H1 (cell line): ENCODE measurements around the gene UTP15. TPM values are rescaled to one million over a fixed set of nuclear protein-coding genes. Genes with fewer than 3 reads are reported as not detected.

ENCODE experiments used
- CTCF ChIA-PET: fragments of 300-600 bp; sonication (Branson Sonifier 250); formaldehyde crosslinking; loops from one replicate; lab custom pipeline; 2021; ENCODE audit not compliant: partially characterized antibody; lab: Charles Lee
- POLR2A ChIA-PET: fragments of 300-600 bp; sonication (Branson Sonifier 250); formaldehyde crosslinking; loops from one replicate; lab custom pipeline; 2021; ENCODE audit warnings: inconsistent platforms; ENCODE audit not compliant: partially characterized antibody; lab: Charles Lee
- DNase-seq, 2 experiments: peaks; one replicate each; pipeline versions ENCODE4 v3.0.0 to v3.0.0-alpha.2; 2010 to 2022; ENCODE audit warnings: low spot score in 2 of 2, low read depth in 1 of 2, mixed read lengths in 1 of 2
- FAIRE-seq: peaks from 2 replicates; lab custom pipeline; 2011; peaks lifted over from hg19 to GRCh38; lab: Jason Lieb, UNC
- H2AFZ ChIP-seq: 2 replicates; pipeline ENCODE4 v1.8.1; 2012; ENCODE audit warnings: low read length, inconsistent platforms
- H2AK5ac ChIP-seq: 2 replicates; pipeline ENCODE4 v1.6.1; 2013; ENCODE audit warnings: low read depth, low read length
- H2BK120ac ChIP-seq: replicated peaks from 2 replicates; pipeline ENCODE3; 2013; ENCODE audit warnings: low read depth, low read length, inconsistent platforms
- H2BK12ac ChIP-seq: 2 replicates; pipeline ENCODE4 v1.6.1; 2013; ENCODE audit warnings: low read depth, low read length
- H2BK15ac ChIP-seq: 2 replicates; pipeline ENCODE4 v1.6.1; 2013; ENCODE audit warnings: low read length
- H2BK20ac ChIP-seq: 2 replicates; pipeline ENCODE4 v1.6.1; 2013; ENCODE audit warnings: low read length
- H2BK5ac ChIP-seq: 2 replicates; pipeline ENCODE4 v1.6.1; 2013; ENCODE audit warnings: low read depth, low read length
- H3K14ac ChIP-seq: 2 replicates; pipeline ENCODE4 v1.6.1; 2013; ENCODE audit warnings: inconsistent platforms; ENCODE audit not compliant: insufficient read length
- H3K18ac ChIP-seq: 2 replicates; pipeline ENCODE4 v1.6.1; 2013; ENCODE audit warnings: low read length; ENCODE audit errors: extremely low read depth
- H3K23ac ChIP-seq: 2 replicates; pipeline ENCODE4 v1.6.1; 2013; ENCODE audit warnings: inconsistent platforms; ENCODE audit not compliant: insufficient read length
- H3K23me2 ChIP-seq: 2 replicates; pipeline ENCODE4 v1.6.1; 2013; ENCODE audit warnings: low read depth, low read length
- H3K27ac ChIP-seq: 2 replicates; pipeline ENCODE4 v1.6.1; 2011; ENCODE audit warnings: low read depth, low read length, inconsistent platforms
- H3K27me3 ChIP-seq, 4 experiments: replicated peaks in 1 of 4; 1 replicate in 1 of 4; 2 replicates in 3 of 4; pipeline versions ENCODE4 v1.6.1 to v1.8.1; 2011 to 2013; ENCODE audit warnings: low read length in 3 of 4, mild to moderate bottlenecking in 3 of 4, inconsistent platforms in 2 of 4, mixed read lengths in 2 of 4, moderate library complexity in 1 of 4; ENCODE audit not compliant: control insufficient read depth in 3 of 4, insufficient read depth in 3 of 4; ENCODE audit errors: extremely low read depth in 1 of 4
- H3K36me3 ChIP-seq, 4 experiments: 2 replicates each; pipeline versions ENCODE4 v1.6.1 to v1.8.1; 2011 to 2013; ENCODE audit warnings: mild to moderate bottlenecking in 4 of 4, low read length in 3 of 4, moderate library complexity in 2 of 4, control low read depth in 1 of 4, inconsistent platforms in 1 of 4; ENCODE audit not compliant: insufficient read depth in 4 of 4, control insufficient read depth in 2 of 4
- H3K4ac ChIP-seq: replicated peaks from 2 replicates; pipeline ENCODE3; 2013; ENCODE audit warnings: low read length, low read depth, mixed read lengths, inconsistent platforms; ENCODE audit not compliant: insufficient read length
- H3K4me1 ChIP-seq, 4 experiments: replicated peaks in 1 of 4; 1 replicate in 1 of 4; 2 replicates in 3 of 4; pipeline versions ENCODE4 v1.6.1 to v1.8.1; 2011 to 2013; ENCODE audit warnings: low read length in 3 of 4, inconsistent platforms in 2 of 4, mixed read lengths in 1 of 4; ENCODE audit not compliant: insufficient read depth in 4 of 4, control insufficient read depth in 3 of 4
- H3K4me2 ChIP-seq, 2 experiments: 2 replicates each; pipeline versions ENCODE4 v1.6.1 to v1.8.1; 2011 to 2013; ENCODE audit warnings: low read depth in 2 of 2, low read length in 2 of 2, control low read depth in 1 of 2, inconsistent platforms in 1 of 2, mild to moderate bottlenecking in 1 of 2; ENCODE audit not compliant: insufficient read depth in 1 of 2
- H3K4me3 ChIP-seq, 4 experiments: fragments of 200-600, 300-600 bp in 1 of 4; sonication (generic), shearing (Covaris generic), sonication (Bioruptor Twin) in 1 of 4; 2 replicates each; pipeline versions ENCODE4 v1.5.1 to v1.8.1; 2011 to 2016; ENCODE audit warnings: low read length in 4 of 4, low read depth in 3 of 4, control low read depth in 2 of 4, inconsistent platforms in 2 of 4, mild to moderate bottlenecking in 2 of 4, mixed read lengths in 1 of 4, moderate library complexity in 1 of 4; ENCODE audit not compliant: insufficient read depth in 2 of 4; ENCODE audit errors: extremely low read depth in 1 of 4
- H3K56ac ChIP-seq: replicated peaks from 2 replicates; pipeline ENCODE3; 2013; ENCODE audit warnings: low read depth, mild to moderate bottlenecking, mixed read lengths, low read length, inconsistent platforms; ENCODE audit not compliant: insufficient read length
- H3K79me1 ChIP-seq: 2 replicates; pipeline ENCODE4 v1.6.1; 2013; ENCODE audit warnings: low read depth, low read length, control low read depth
- H3K79me2 ChIP-seq, 2 experiments: 2 replicates each; pipeline versions ENCODE4 v1.6.1 to v1.8.1; 2012 to 2013; ENCODE audit warnings: low read length in 2 of 2, mild to moderate bottlenecking in 2 of 2, inconsistent platforms in 1 of 2; ENCODE audit not compliant: insufficient read depth in 2 of 2, control insufficient read depth in 1 of 2
- H3K9ac ChIP-seq, 4 experiments: replicated peaks in 1 of 4; 1 replicate in 1 of 4; 2 replicates in 3 of 4; pipeline versions ENCODE4 v1.6.1 to v1.8.1; 2011 to 2013; ENCODE audit warnings: low read depth in 3 of 4, low read length in 3 of 4, control low read depth in 2 of 4, mild to moderate bottlenecking in 2 of 4, moderate library complexity in 2 of 4, inconsistent platforms in 1 of 4; ENCODE audit errors: extremely low read depth in 1 of 4
- H3K9me3 ChIP-seq, 2 experiments: 2 replicates each; pipeline versions ENCODE4 v1.6.1 to v1.8.1; 2012 to 2013; ENCODE audit warnings: mild to moderate bottlenecking in 2 of 2, moderate library complexity in 2 of 2, control low read depth in 1 of 2, inconsistent platforms in 1 of 2, low read depth in 1 of 2, low read length in 1 of 2, mixed read lengths in 1 of 2; ENCODE audit not compliant: insufficient read depth in 2 of 2
- H4K20me1 ChIP-seq, 2 experiments: replicated peaks in 1 of 2; 2 replicates each; pipeline versions ENCODE3 to v1.8.1; 2011 to 2013; ENCODE audit warnings: inconsistent platforms in 2 of 2, low read length in 2 of 2, mild to moderate bottlenecking in 1 of 2; ENCODE audit not compliant: insufficient read depth in 2 of 2, control insufficient read depth in 1 of 2
- H4K5ac ChIP-seq: 2 replicates; pipeline ENCODE4 v1.6.1; 2013; ENCODE audit warnings: low read length, low read depth, mixed read lengths, inconsistent platforms; ENCODE audit not compliant: insufficient read length
- H4K8ac ChIP-seq: 2 replicates; pipeline ENCODE4 v1.8.0; 2013; ENCODE audit warnings: mild to moderate bottlenecking, moderate library complexity, low read length, inconsistent platforms; ENCODE audit not compliant: insufficient read depth; ENCODE audit errors: extremely low read depth
- H4K91ac ChIP-seq: replicated peaks from 2 replicates; pipeline ENCODE3; 2013; ENCODE audit warnings: low read length, mixed read lengths, inconsistent platforms; ENCODE audit not compliant: insufficient read length
- ASH2L ChIP-seq: fragments of 200-600, 300-600 bp; sonication (generic); IDR thresholded peaks from one replicate; pipeline ENCODE4 v1.7.1; 2017; ENCODE audit warnings: low read length
- CBX8 ChIP-seq: fragments of 300-800, 300-1000 bp; sonication (generic); IDR thresholded peaks from 2 replicates; pipeline ENCODE4 v1.7.1; 2016; ENCODE audit warnings: low read depth, low read length, borderline replicate concordance
- EP300 ChIP-seq, 2 experiments: IDR thresholded peaks; 1 replicate in 1 of 2; 2 replicates in 1 of 2; pipeline ENCODE4 v1.6.1; 2011 to 2012; ENCODE audit warnings: low read depth in 2 of 2, low read length in 2 of 2, mild to moderate bottlenecking in 2 of 2, borderline replicate concordance in 1 of 2, inconsistent platforms in 1 of 2, moderate library complexity in 1 of 2
- EZH2 ChIP-seq: fragments of 200-600 bp; sonication (generic); IDR thresholded peaks from 2 replicates; pipeline ENCODE4 v1.7.1; 2012; ENCODE audit warnings: low read depth, mild to moderate bottlenecking, moderate library complexity, low read length, inconsistent platforms; ENCODE audit not compliant: severe bottlenecking
- HDAC6 ChIP-seq: IDR thresholded peaks from one replicate; pipeline ENCODE4 v1.7.1; 2012; ENCODE audit warnings: low read depth, mild to moderate bottlenecking, inconsistent platforms, low read length, moderate library complexity
- KDM5A ChIP-seq: fragments of 200-600 bp; IDR thresholded peaks from 2 replicates; pipeline ENCODE4 v1.7.1; 2012; ENCODE audit warnings: mild to moderate bottlenecking, low read length, inconsistent platforms, mixed read lengths
- POLR2AphosphoS5 ChIP-seq: IDR thresholded peaks from 2 replicates; pipeline ENCODE4 v1.6.1; 2011; ENCODE audit warnings: low read depth, low read length
- POU5F1 ChIP-seq: IDR thresholded peaks from 2 replicates; pipeline ENCODE4 v1.6.1; 2011; ENCODE audit warnings: low read depth, mild to moderate bottlenecking, low read length, moderate library complexity
- RBBP5 ChIP-seq: IDR thresholded peaks from 2 replicates; pipeline ENCODE4 v1.7.1; 2012; ENCODE audit warnings: low read depth, mild to moderate bottlenecking, inconsistent platforms, low read length, moderate library complexity, borderline replicate concordance
- RNF2 ChIP-seq: fragments of 200-900, 300-1000 bp; sonication (generic); IDR thresholded peaks from 2 replicates; pipeline ENCODE4 v1.7.1; 2016; ENCODE audit warnings: borderline replicate concordance, low read depth, mild to moderate bottlenecking, antibody characterized with exemption, low read length; ENCODE audit not compliant: poor library complexity, severe bottlenecking; ENCODE audit errors: missing control alignments
- SP1 ChIP-seq: IDR thresholded peaks from 2 replicates; pipeline ENCODE4 v1.6.1; 2011; ENCODE audit warnings: low read depth, low read length
- SP4 ChIP-seq: IDR thresholded peaks from 2 replicates; pipeline ENCODE4 v1.6.1; 2012; ENCODE audit warnings: low read length, inconsistent platforms
- SRF ChIP-seq: IDR thresholded peaks from 2 replicates; pipeline ENCODE4 v1.6.1; 2011; ENCODE audit warnings: mild to moderate bottlenecking, low read depth, low read length, moderate library complexity
- TBP ChIP-seq: IDR thresholded peaks from 2 replicates; pipeline ENCODE4 v1.6.1; 2011; ENCODE audit warnings: low read depth, low read length, improper control_type of control experiment
- TCF12 ChIP-seq: IDR thresholded peaks from 2 replicates; pipeline ENCODE4 v1.6.1; 2011; ENCODE audit warnings: low read depth, mild to moderate bottlenecking, low read length
- TEAD4 ChIP-seq: IDR thresholded peaks from 2 replicates; pipeline ENCODE4 v1.6.1; 2012; ENCODE audit warnings: low read depth, low read length, inconsistent platforms, mixed read lengths
- WGBS, 2 experiments: shearing (Covaris generic) in 1 of 2; methylation state at CpG; one replicate each; pipeline versions ENCODE4 v1.1.6 to v1.1.7; 2013 to 2015; ENCODE audit warnings: low lambda C conversion rate in 2 of 2, mixed read lengths in 2 of 2, inconsistent platforms in 1 of 2, low coverage in 1 of 2, missing lambda C conversion rate in 1 of 2; ENCODE audit not compliant: insufficient replicate concordance in 2 of 2, insufficient coverage in 1 of 2, insufficient read length in 1 of 2; ENCODE audit errors: extremely low coverage in 1 of 2, missing lambda C conversion rate in 1 of 2; 5-methylcytosine and 5-hydroxymethylcytosine counted together
- polyA plus RNA-seq, 7 experiments: library from polyadenylated mRNA; depleted of rRNA in 3 of 7; stranded (reverse) in 5 of 7; unstranded in 2 of 7; fragments of >200 nt in 5 of 7; fragments of 200-250 nt in 2 of 7; gene quantifications; 1 replicate in 5 of 7; 2 replicates in 1 of 7; 4 replicates in 1 of 7; pipeline versions ENCODE4 v1.2.1 to v1.2.3, GENCODE V29; 2011 to 2013; ENCODE audit warnings: missing spikeins in 2 of 7, mixed read lengths in 2 of 7
- total RNA-seq: library from RNA; stranded (reverse); fragmentation: NEBNext Ultra II Directional; extraction: Animal tissue kit (Norgen Biotek cat#: 25700); gene quantifications from 2 replicates; pipeline ENCODE4 v1.2.1, GENCODE V29; 2021

UTP15 gene
- total and polyA plus RNA-seq, 2 of the 8 experiments (the other 6 are each of a cell fraction or from before 2014, with no cell fraction given): 14.3 to 33.6 TPM

DNA sequence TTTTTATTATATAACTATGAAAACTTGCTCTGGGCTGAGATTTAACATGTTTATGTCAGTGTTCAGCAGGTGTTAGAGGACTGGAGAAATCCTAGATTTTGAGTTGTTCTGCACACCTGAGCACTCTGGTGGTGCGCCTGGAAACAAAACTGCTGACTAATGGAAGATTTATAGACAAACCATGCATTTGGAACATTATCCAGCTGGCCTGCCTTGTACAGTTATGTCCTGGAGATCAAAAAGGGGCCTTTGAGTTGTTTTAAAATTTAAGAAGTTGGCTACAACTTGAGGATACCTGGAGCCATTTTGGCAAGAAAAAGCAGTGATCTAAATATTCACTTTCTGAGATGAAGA, 54.8 kb downstream of the UTP15 start:
- Histone ChIP-seq H2BK15ac (no peak overlapping the region), H3K79me2 (no peaks in the 10 kb centered on the region), H3K14ac (no peak overlapping the region), H3K27me3 (no peaks in the 10 kb centered on the region; a peak in 1 of 7 replicates), H4K8ac (no peak overlapping the region), H4K20me1 (no peaks in the 10 kb centered on the region), H3K9me3 (no peaks in the 10 kb centered on the region), H3K4me1 (peaks cover 0 to 6% (median 0%) of the 10 kb centered on the region in 4 experiments; a peak in 1 of 7 replicates), H2BK5ac (no peak overlapping the region), H2BK12ac (no peak overlapping the region), H2AFZ (no peak overlapping the region), H3K4ac (no peak overlapping the region), H2BK20ac (no peak overlapping the region), H3K79me1 (no peaks in the 10 kb centered on the region), H3K4me3 (no peak overlapping the region), H3K23me2 (no peaks in the 10 kb centered on the region), H3K18ac (no peak overlapping the region), H3K27ac (no peak overlapping the region), H3K23ac (no peak overlapping the region), H4K91ac (no peak overlapping the region), H3K9ac (no peak overlapping the region), H3K4me2 (no peak overlapping the region), H3K36me3 (no peaks in the 10 kb centered on the region), H2AK5ac (no peak overlapping the region), H2BK120ac (no peak overlapping the region), H4K5ac (no peak overlapping the region), H3K56ac (no peak overlapping the region)
- no peak for FAIRE-seq
- ChIA-PET CTCF (interaction anchor here (5.5 kb wide), 1 partner anchor 30 kb away, joined by 24 read pairs; no protein-coding TSS in a partner anchor), POLR2A (no interaction called here)
- no peak for DNase-seq
- WGBS, 2 experiments: 94% methylated on average over 1 of the region's 1 CpG; no CpG with 5 or more reads in 1 of the 2 experiments
- TF ChIP-seq ASH2L (no peak), SP1 (no peak), TCF12 (no peak), POLR2AphosphoS5 (no peak), KDM5A (no peak), HDAC6 (no peak), RBBP5 (no peak), CBX8 (no peak), EZH2 (no peak), EP300 (IDR thresholded peaks at IDR 0.05; ENCODE audit: borderline replicate concordance in 1 of 2, low read depth in 2 of 2, low read length in 2 of 2) (no peak), TEAD4 (no peak), RNF2 (no peak), SP4 (no peak), POU5F1 (no peak), SRF (no peak), TBP (no peak)
